ENCODE results near the gene ATG2B. TPM values are rescaled to one million over a fixed set of nuclear protein-coding genes. Genes with fewer than 3 reads are reported as not detected.

Gene ATG2B
- polyA plus RNA-seq, 1 experiment = 22.1 TPM

DNA sequence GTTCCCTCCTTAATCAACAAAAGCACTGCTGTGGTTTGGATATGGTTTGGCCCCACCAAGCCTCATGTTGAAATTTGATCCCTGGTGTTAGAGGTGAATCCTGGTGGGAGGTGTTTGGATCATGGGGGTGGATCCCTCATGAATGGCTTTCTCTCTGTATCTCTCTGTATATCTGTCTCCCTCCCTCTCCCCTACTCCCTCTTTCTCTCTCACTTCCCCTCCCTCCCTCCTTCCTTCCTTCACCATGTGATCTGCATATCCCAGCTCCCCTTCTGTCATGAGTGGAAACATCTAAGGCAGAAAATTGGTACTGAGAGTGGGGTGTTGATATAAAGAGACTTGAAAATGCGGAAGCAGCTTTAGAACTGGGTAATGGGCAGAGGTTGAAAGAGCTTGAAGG, 5.4 kb upstream of the ATG2B start:
- H3K27me3 ChIP-seq (ENCODE audit: control insufficient read depth, insufficient read depth, low read length) = no peaks in the 10 kb centered on the region
- H3K27ac ChIP-seq (ENCODE audit: low read depth, low read length) = no peak overlapping the region
- CTCF ChIA-PET = interaction anchor here (0.6 kb wide), 1 partner anchor 805 kb away, joined by 3 read pairs; no protein-coding TSS in a partner anchor
- POLR2A ChIA-PET = no interaction called here
- H3K9me3 ChIP-seq (ENCODE audit: control insufficient read depth, insufficient read depth, low read length) = no peaks in the 10 kb centered on the region; the same call in 1 of the 2 replicates
- no peak overlapping the region for H3K4me3 ChIP-seq (ENCODE audit: low read depth, low read length)
- no peak for DNase-seq (ENCODE audit: low read depth, low spot score)
- TF ChIP-seq, protein P1, sequence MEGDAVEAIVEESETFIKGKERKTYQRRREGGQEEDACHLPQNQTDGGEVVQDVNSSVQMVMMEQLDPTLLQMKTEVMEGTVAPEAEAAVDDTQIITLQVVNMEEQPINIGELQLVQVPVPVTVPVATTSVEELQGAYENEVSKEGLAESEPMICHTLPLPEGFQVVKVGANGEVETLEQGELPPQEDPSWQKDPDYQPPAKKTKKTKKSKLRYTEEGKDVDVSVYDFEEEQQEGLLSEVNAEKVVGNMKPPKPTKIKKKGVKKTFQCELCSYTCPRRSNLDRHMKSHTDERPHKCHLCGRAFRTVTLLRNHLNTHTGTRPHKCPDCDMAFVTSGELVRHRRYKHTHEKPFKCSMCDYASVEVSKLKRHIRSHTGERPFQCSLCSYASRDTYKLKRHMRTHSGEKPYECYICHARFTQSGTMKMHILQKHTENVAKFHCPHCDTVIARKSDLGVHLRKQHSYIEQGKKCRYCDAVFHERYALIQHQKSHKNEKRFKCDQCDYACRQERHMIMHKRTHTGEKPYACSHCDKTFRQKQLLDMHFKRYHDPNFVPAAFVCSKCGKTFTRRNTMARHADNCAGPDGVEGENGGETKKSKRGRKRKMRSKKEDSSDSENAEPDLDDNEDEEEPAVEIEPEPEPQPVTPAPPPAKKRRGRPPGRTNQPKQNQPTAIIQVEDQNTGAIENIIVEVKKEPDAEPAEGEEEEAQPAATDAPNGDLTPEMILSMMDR (IDR thresholded peaks at IDR 0.05; ENCODE audit: low read depth, low read length) = no peak

DNA sequence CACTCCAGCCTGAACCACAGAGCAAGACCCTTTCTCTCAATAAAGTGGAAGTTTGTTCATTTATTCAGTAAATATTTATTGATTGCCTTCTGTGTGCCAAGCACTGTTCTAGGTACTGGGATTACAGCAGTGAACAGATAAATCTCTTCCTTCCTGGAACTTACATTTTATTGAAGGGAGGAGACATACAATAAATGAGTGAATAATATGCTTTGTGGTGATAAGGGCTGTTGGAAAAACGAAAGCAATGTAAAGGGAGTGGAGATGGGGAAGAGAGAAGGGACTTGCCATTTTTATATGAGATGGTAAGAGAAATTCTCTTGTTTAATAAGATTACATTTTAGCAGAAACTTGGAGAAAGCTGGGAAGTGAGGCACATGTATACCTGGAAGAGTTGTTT, 1.8 kb upstream of the ATG2B start:
- TF ChIP-seq, protein P1 (IDR thresholded peaks at IDR 0.05; ENCODE audit: low read depth, low read length) = no peak
- Histone ChIP-seq H3K4me3 (ENCODE audit: low read depth, low read length) (no peak overlapping the region; the same call in 1 of the 2 replicates), H3K27ac (ENCODE audit: low read depth, low read length) (no peak overlapping the region), H3K9me3 (ENCODE audit: control insufficient read depth, insufficient read depth, low read length) (no peaks in the 10 kb centered on the region; the same call in 1 of the 2 replicates), H3K27me3 (ENCODE audit: control insufficient read depth, insufficient read depth, low read length) (no peaks in the 10 kb centered on the region)
- POLR2A ChIA-PET = no interaction called here
- CTCF ChIA-PET = interaction anchor here (0.6 kb wide), 1 partner anchor 90 kb away, joined by 3 read pairs; no protein-coding TSS in a partner anchor
- DNase-seq (ENCODE audit: low read depth, low spot score) = no peak

DNA sequence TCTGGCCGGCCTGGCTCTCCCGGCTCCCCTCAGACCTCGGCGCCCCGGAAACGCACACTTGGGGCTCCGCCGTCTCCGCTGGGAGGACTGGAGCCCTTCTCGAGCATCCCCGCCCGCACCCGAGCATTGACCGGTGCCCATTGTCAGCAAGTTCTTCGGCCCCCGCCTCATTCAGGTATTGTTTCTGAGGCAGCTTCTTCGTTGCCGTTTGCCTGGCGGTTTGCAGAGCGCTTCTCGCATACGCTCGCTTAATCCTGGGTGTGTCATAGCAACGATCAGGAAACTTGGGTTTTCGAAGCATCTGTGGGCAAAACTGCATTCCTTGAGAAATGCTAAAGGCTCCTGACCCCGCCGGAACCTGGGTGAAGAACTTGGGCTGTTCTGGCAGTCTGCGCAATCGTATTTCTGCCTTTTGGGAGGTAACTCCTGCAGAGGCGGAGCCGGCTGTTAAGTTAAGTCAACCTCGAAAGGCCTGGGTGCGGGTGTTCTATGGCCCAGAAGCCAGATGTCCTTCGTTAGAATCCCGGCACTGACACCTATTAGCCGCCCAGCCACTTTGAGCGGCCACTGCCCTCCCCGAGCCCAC, 703 bp upstream of the ATG2B start:
- ChIA-PET POLR2A (no interaction called here), CTCF (no interaction called here)
- TF ChIP-seq, protein P1 (IDR thresholded peaks at IDR 0.05; ENCODE audit: low read depth, low read length) = no peak
- no peak for DNase-seq (ENCODE audit: low read depth, low spot score)
- no peaks in the 10 kb centered on the region for H3K27me3 ChIP-seq (ENCODE audit: control insufficient read depth, insufficient read depth, low read length)
- peak overlapping the region; percentile 48 for H3K27ac ChIP-seq (ENCODE audit: low read depth, low read length)
- no peaks in the 10 kb centered on the region; the same call in 1 of the 2 replicates for H3K9me3 ChIP-seq (ENCODE audit: control insufficient read depth, insufficient read depth, low read length)
- peak overlapping the region; percentile 87 for H3K4me3 ChIP-seq (ENCODE audit: low read depth, low read length)

DNA sequence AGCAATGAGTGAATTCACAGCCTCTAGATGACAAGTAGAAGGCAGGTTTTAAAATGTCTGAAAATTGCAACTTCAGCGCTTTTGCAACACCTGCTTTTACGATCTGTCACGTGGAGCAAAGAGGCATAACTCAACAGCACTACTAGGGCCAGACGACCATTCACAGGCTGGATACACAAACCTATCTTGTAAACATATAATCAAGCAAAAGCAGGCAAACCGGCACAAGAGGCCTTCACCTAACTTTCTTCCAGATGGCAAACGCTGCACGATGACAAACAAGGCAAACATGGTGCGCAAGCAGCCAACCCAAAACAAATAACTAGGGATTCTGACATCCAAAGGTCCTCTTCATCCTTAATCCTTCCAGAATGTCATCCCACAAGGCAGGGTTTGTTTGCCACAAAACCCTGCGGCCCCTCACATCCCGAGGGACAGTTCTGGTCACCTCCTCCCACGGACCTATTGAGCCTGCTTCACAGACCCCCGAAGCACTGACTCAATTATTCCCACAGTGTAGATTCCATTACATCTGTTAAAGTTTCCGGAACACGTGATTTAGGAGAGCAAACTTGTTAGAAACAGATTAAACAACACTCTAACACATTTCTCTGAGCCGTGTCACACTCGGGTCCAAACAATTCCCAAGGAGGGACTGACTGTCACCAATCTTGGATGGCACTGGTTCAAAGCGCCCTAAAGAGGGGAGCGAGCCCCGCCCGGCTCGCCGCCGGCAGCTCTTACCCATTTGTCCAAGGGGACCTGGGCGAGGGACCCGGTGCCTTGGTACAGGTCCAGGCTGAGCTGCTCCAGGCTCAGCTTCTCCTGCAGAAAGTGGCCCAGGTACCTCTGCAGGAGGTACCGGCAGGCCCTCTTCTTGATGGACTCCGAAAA, 823 bp downstream of the ATG2B start:
- DNase-seq (ENCODE audit: low read depth, low spot score) = no peak
- Histone ChIP-seq H3K9me3 (ENCODE audit: control insufficient read depth, insufficient read depth, low read length) (no peaks in the 10 kb centered on the region; the same call in 1 of the 2 replicates), H3K4me3 (ENCODE audit: low read depth, low read length) (peak overlapping the region; percentile 87), H3K27ac (ENCODE audit: low read depth, low read length) (peak overlapping the region; percentile 70), H3K27me3 (ENCODE audit: control insufficient read depth, insufficient read depth, low read length) (no peaks in the 10 kb centered on the region)
- TF ChIP-seq, protein P1 (IDR thresholded peaks at IDR 0.05; ENCODE audit: low read depth, low read length) = no peak
- CTCF ChIA-PET = no interaction called here
- POLR2A ChIA-PET = no interaction called here

DNA sequence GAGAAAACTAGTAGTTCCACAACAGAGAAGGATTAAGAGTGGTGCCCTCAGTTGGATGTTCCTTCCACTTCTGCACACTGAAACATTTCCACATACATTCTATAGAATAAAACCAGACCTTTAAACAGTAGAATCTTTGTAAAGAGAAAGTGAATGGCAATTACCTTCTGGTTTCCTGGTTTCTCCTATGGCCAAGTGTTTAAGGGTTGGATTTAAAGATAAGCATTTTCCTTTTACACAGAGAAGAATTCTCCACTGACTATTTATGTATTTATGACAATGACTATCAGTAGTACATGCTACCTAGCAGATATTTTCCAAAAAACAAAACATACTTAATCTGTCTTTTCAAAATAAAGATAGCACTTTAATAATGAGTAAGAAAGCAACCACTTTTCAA, 3.2 kb downstream of the ATG2B start:
- ChIA-PET CTCF (no interaction called here), POLR2A (no interaction called here)
- TF ChIP-seq, protein P1 (IDR thresholded peaks at IDR 0.05; ENCODE audit: low read depth, low read length) = no peak
- Histone ChIP-seq H3K4me3 (ENCODE audit: low read depth, low read length) (no peak overlapping the region), H3K27ac (ENCODE audit: low read depth, low read length) (no peak overlapping the region), H3K27me3 (ENCODE audit: control insufficient read depth, insufficient read depth, low read length) (no peaks in the 10 kb centered on the region), H3K9me3 (ENCODE audit: control insufficient read depth, insufficient read depth, low read length) (no peaks in the 10 kb centered on the region; the same call in 1 of the 2 replicates)
- DNase-seq (ENCODE audit: low read depth, low spot score) = no peak

All from AG04450 (cell line).